Fibroblast of skin of right biceps (primary cell): ENCODE data around the gene RIPPLY2.
"Not testable (repeated sequence)": the region's sequence is repeated elsewhere in the genome, so short reads cannot be mapped to it uniquely, and the experiment has no call there.

Experiments used
- DNase-seq: peaks from one replicate; pipeline ENCODE4 v3.0.0-alpha.2; 2013

The RIPPLY2 gene

GRCh38 chr6:83860782-83861495 is 7.8 kb downstream of the RIPPLY2 start:
- DNase-seq, result no peak

GRCh38 chr6:83862776-83863471 is 9.8 kb downstream of the RIPPLY2 start:
- no peak for DNase-seq

DNA sequence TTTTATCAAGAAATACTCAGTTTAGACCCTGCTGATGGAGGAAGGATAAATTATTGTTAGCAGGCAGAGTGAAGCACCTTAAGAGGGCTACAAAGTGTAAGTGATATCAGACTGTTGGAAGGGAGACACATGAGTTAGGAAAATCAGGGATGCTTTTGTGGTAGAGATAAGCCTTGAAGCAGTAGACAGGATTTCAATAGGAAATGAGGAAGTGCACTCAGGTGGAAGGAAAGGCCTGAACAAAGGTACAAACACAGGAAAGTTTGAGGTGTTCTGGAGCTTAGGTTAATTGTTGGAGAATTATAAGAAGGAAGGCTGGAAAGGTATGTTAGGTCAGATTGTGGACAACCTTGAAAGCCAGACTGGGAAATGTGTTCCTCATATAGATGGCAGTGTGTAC is 13.9 kb downstream of the RIPPLY2 start:
- DNase-seq, result no peak

GRCh38 chr6:83867527-83868161 is 14.5 kb downstream of the RIPPLY2 start:
- peak; percentile 92 for DNase-seq

- DNase-seq, result peak; percentile 70
Observed at GRCh38 chr6:83868639-83869038, 15.5 kb downstream of the RIPPLY2 start.

- no peak for DNase-seq
Observed at GRCh38 chr6:83870649-83871048, 17.5 kb downstream of the RIPPLY2 start.

DNA sequence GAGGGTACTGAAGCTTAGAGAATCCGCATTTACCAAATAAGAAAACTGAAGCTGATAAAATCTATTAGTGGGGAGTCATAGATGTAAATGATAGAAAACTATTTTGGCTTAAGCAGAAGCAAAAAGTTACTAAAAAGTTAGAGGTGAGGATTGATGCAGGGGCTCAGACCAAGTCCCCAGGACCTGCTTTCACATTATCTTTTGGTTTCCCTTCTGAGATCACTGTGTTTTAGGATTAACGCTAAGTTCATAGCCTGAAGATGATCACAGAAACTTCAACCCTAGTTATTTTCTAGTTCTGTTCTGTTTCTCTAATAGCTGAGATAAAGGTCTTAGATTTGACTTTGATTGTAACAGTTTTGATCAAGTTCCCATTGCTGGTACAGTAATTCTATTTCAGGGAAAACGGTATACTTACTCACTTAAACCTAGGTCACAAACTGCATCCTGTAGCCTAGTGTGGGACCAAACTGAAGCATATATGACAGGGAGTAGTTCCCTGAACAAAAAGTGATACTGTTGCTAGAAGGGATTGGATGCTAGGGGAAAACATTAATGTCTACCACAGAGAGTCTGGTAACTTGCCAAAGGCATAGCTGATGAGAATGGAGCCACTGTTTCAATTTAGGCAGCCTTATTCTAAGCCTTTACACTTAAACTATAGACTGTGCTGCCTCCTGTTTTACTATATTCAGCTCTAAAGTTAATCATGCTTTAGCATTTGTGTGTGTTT is 19.4 kb downstream of the RIPPLY2 start:
- peak; percentile 14 for DNase-seq

DNA sequence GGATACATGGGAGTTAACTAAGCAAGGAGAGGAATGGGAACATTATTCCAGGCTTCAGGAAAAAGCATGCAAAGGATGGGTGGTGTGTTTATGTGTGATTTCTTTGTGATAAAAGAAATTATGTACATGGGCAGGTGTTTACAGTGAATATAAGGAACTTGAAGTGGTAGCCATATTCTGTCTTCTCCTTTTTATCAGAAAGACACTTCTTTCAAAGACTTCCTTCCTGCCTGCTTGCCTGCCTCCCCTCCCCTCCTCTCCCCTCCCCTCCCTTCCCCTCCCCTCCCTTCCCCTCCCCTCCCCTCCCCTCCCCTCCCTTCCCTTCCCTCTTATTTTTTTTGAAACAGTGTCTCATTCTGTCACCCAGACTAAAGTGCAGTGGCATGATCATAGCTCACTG is 20.7 kb downstream of the RIPPLY2 start:
- no peak for DNase-seq

- no peak for DNase-seq
Observed at GRCh38 chr6:83875843-83876242, 22.7 kb downstream of the RIPPLY2 start.

- DNase-seq, result no peak
Observed at GRCh38 chr6:83878902-83879644, 25.9 kb downstream of the RIPPLY2 start.

- peak; percentile 18 for DNase-seq
Observed at GRCh38 chr6:83879746-83880145, 26.6 kb downstream of the RIPPLY2 start.

- DNase-seq, result no peak
Observed at GRCh38 chr6:83883240-83883639, 30.1 kb downstream of the RIPPLY2 start.

- DNase-seq, result peak; percentile 56
Observed at GRCh38 chr6:83884523-83884922, 31.4 kb downstream of the RIPPLY2 start.

DNA sequence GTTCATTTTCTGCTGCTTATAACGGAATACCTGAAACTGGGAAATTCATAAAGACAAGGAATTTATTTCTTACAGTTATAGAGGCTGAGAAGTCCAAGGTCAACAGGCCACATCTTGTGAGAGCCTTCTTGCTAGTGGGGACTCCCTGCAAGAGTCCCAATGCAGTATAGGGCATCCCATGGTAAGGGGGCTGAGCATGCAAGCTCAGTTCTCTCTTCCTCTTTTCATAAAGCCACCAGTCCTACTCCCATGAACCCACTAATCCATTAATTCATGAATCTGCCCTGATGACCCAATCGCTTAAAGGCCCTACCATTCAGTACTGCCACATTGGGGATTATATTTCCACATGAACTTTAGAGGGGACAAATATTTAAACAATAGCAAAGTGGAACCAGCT is 32.8 kb downstream of the RIPPLY2 start:
- no peak for DNase-seq

GRCh38 chr6:83889621-83890020 is 36.5 kb downstream of the RIPPLY2 start:
- DNase-seq, result no peak

- no peak for DNase-seq
Observed at GRCh38 chr6:83890520-83890919, 37.4 kb downstream of the RIPPLY2 start.

DNA sequence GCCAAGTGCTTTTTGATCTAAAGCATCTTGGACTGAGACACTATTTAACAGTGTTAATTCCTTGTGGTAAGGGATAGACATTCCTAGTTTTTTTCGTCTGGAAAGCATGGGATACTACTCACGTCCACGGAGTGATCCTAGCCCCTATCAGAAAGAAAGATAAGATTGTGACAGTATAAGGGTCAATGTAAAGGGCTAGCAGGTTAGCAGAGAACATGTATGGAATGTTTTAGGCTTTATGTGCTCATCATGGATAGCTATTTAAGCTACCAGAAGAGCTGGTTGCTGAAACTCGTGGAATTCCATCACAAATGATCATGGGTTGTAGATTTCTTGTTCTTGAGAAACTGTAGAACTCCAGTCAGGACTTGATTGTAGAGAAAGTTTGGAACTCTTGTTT is 38.4 kb downstream of the RIPPLY2 start:
- no peak for DNase-seq

DNA sequence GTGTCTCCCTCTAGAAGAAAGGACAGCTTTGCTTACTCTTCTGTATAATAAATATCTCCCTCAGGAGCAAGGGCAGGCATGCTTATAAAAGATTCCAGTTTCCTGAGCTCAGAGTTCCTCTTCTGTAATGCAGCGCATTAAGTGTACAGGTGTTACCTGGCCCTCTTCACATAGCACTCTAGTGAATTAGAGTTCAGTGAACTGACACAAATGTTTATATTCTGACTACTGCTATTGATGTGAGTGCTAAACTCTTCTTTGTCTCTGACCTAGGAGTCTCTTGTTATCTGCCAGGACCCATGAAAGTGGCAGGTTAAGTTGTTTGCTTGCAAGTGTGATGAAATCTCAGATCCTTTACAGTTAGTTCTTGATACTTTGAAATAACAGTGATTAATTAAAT is 39.9 kb downstream of the RIPPLY2 start:
- DNase-seq, result no peak

DNA sequence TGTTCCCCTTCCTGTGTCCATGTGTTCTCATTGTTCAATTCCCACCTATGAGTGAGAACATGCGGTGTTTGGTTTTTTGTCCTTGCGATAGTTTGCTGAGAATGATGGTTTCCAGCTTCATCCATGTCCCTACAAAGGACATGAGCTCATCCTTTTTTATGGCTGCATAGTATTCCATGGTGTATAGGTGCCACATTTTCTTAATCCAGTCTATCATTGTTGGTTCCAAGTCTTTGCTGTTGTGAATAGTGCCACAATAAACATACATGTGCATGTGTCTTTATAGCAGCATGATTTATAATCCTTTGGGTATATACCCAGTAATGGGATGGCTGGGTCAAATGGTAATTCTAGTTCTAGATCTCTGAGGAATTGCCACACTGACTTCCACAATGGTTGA is 43.9 kb downstream of the RIPPLY2 start:
- DNase-seq, result not testable (repeated sequence)

DNA sequence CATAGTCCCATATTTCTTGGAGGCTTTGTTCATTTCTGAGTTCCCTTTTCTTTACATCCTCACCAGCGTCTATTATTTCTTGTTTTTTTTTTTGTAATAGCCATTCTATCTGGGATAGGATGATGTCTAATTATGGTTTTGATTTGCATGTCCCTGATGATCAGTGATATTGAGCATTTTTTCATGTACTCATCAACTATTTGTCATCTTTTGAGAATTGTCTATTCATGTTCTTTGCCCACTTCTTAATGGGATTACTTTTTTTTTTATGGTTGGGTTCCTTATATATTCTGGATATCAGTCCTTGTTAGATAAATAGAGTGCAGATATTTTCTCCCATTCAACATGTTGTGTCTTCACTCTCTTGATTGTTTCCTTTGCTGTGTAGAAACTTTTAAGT is 48.5 kb downstream of the RIPPLY2 start:
- DNase-seq, result no peak

DNA sequence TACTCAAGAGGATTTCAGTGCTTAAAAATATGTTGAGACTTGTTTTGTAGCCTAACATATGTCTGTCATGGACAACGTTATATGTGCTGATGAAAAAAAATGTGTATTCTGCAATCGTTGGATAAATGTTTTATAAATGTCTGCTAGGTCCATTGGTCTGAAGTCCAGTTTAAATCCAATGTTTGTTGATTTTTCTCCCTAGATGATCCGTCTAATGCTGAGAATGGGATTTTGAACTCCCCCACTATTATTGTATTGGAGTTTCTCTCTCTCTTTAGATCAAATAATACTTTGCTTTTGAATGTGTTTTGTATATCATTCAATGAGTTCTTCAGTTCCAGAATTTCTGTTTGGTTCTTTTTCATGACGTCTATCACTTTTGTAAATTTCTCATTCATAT is 51.2 kb downstream of the RIPPLY2 start:
- no peak for DNase-seq

DNA sequence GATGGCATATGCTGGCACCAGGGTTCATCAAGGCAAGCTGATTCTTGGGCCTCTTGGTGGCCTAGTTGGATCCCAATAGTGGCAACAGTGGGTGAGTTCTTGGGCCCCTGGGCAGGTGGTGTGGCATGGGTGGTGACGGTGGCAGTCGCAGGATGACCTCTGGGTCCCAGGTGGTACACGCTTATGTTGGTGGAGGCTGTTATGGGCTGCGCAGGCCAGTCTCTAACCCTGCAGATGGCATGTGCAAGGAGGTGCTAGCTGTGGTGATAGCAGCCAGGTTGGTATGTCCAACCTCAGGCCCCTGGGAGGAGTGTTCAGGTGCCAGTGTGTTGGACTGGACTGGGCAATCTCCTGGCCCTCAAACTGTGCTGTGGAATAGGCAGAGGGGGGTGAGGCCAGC is 52.5 kb downstream of the RIPPLY2 start:
- no peak for DNase-seq
